Measurements from ENCODE around the gene NEURL1B.

NEURL1B gene

DNA sequence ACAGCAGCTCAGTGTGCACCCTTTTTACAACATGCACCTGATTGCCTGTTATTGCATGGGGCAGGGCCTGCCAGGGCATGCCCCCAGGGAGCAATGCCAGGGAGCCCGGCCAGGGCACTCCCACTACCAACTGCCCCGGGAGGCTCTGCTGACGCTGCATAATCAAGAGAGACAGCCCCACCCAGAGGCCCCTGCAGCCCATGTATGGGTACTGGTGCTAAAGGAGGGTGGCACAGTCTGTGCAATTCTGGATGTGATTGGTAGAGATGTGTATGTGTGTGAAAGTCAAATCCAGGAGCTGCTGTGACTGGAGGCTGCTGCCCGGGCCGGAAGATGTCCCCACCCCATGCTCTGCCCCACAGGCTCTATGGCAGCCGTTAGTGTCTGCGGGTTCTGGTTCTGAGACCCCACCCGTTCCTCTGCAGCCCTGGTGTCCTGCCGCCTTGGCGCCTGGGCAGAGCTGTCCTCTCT, 3.9 kb upstream of the NEURL1B start:
- Histone ChIP-seq H3K36me3 (ENCODE audit: control insufficient read depth, insufficient read depth, low read length, severe bottlenecking) (no peaks in the 10 kb centered on the region), H3K27me3 (replicated peaks; ENCODE audit: control insufficient read depth, insufficient read depth, low read length) (peaks cover 62% of the 10 kb centered on the region), H3K4me1 (ENCODE audit: control insufficient read depth, insufficient read depth, low read length) (peaks cover 5% of the 10 kb centered on the region), H3K9me3 (ENCODE audit: control insufficient read depth, low read length) (no peaks in the 10 kb centered on the region), H3K9ac (ENCODE audit: low read length) (no peak overlapping the region), H3K4me3 (ENCODE audit: low read length) (no peak overlapping the region)
- DNase-seq (ENCODE audit: low read depth), result no peak

GRCh38 chr5:172637740-172638139, 3.3 kb upstream of the NEURL1B start:
- peaks cover 58% of the 10 kb centered on the region for H3K27me3 ChIP-seq (replicated peaks; ENCODE audit: control insufficient read depth, insufficient read depth, low read length)
- no peaks in the 10 kb centered on the region for H3K36me3 ChIP-seq (ENCODE audit: control insufficient read depth, insufficient read depth, low read length, severe bottlenecking)
- H3K4me3 ChIP-seq (ENCODE audit: low read length), result no peak overlapping the region
- no peaks in the 10 kb centered on the region for H3K9me3 ChIP-seq (ENCODE audit: control insufficient read depth, low read length)
- no peak for DNase-seq (ENCODE audit: low read depth)
- peaks cover 5% of the 10 kb centered on the region for H3K4me1 ChIP-seq (ENCODE audit: control insufficient read depth, insufficient read depth, low read length)
- no peak overlapping the region for H3K9ac ChIP-seq (ENCODE audit: low read length)

GRCh38 chr5:172638209-172638768, 2.8 kb upstream of the NEURL1B start:
- no peak for DNase-seq (ENCODE audit: low read depth)
- H3K4me1 ChIP-seq (ENCODE audit: control insufficient read depth, insufficient read depth, low read length), result peaks cover 5% of the 10 kb centered on the region
- H3K9ac ChIP-seq (ENCODE audit: low read length), result no peak overlapping the region
- H3K9me3 ChIP-seq (ENCODE audit: control insufficient read depth, low read length), result no peaks in the 10 kb centered on the region
- H3K36me3 ChIP-seq (ENCODE audit: control insufficient read depth, insufficient read depth, low read length, severe bottlenecking), result no peaks in the 10 kb centered on the region
- no peak overlapping the region for H3K4me3 ChIP-seq (ENCODE audit: low read length)
- peaks cover 53% of the 10 kb centered on the region for H3K27me3 ChIP-seq (replicated peaks; ENCODE audit: control insufficient read depth, insufficient read depth, low read length)

DNA sequence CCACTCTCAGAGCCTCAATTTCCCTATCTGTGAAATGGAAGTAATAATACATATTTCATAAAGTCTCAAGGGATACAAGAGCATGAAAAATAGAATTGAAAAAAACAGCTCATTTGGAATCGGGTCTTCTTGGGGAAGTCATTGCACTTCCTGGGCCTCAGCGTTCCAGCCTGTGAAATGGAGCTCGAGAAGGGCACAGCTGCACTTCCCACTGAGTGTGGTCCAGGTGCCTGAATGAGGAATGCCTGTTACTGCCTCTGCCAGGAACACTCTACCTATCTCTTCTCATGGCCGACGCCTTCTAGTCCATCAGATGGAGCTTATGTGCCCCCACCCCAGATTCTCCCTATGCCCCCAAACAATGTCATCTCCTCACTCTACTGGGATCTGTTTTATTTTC, 924 bp upstream of the NEURL1B start:
- Histone ChIP-seq H3K4me3 (ENCODE audit: low read length) (no peak overlapping the region), H3K27me3 (replicated peaks; ENCODE audit: control insufficient read depth, insufficient read depth, low read length) (peaks cover 37% of the 10 kb centered on the region), H3K36me3 (ENCODE audit: control insufficient read depth, insufficient read depth, low read length, severe bottlenecking) (no peaks in the 10 kb centered on the region), H3K4me1 (ENCODE audit: control insufficient read depth, insufficient read depth, low read length) (peaks cover 5% of the 10 kb centered on the region), H3K9me3 (ENCODE audit: control insufficient read depth, low read length) (no peaks in the 10 kb centered on the region), H3K9ac (ENCODE audit: low read length) (no peak overlapping the region)
- no peak for DNase-seq (ENCODE audit: low read depth)

DNA sequence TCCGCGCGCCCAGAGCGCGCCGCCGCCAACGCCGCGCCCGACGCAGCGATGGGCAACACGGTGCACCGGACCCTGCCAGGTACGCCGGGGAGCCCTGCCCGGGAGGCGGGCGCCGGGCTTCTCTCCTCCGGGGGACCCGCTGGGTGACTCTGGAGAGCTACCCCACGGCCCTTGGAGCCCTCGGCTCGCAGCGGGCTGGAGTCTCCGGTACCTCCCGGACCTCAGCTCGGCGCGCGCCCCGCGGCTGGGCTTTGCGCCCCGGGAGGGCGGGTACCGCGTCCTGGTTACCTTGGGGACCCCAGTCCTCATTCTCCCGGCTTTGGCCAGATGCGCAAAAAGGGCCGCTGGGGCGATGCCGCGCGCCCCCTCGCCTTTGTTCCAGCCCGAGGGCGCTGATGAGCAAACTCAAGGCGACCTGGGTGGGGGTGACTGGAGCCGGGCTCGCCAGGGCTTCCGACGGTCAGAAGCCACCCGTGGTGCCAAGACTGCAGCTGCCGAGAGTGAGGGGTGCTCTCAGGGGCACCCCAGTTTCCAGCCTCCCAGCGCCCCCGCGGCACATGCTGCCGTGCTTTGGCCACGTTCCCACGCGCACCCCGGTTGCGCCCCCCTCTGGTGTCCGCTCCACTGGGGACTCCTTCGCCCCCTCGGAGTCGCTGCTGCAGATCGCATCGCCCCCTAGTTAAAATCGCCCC, 442 bp downstream of the NEURL1B start:
- Histone ChIP-seq H3K4me1 (ENCODE audit: control insufficient read depth, insufficient read depth, low read length) (peaks cover 5% of the 10 kb centered on the region), H3K9me3 (ENCODE audit: control insufficient read depth, low read length) (no peaks in the 10 kb centered on the region), H3K36me3 (ENCODE audit: control insufficient read depth, insufficient read depth, low read length, severe bottlenecking) (no peaks in the 10 kb centered on the region), H3K27me3 (replicated peaks; ENCODE audit: control insufficient read depth, insufficient read depth, low read length) (peaks cover 32% of the 10 kb centered on the region), H3K9ac (ENCODE audit: low read length) (no peak overlapping the region), H3K4me3 (ENCODE audit: low read length) (peak overlapping the region; percentile 69)
- no peak for DNase-seq (ENCODE audit: low read depth)

DNA sequence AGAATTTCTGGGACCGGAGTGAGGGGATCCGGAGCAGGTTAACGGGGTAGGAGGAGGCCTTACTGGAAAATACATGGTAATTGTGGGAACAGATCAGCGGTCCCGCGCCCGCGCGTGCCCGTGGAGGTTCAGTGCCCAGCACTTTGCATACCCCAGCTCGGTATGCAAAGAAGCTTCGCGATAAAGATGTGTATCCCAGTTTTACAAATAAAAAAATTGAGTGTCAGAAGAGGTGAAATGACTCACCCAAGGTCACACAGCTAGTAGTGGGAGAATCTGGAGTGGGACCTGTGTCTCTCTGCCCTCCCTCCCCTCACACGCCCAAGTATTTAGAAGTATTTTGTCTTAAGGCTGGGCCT, 967 bp downstream of the NEURL1B start:
- Histone ChIP-seq H3K4me1 (ENCODE audit: control insufficient read depth, insufficient read depth, low read length) (peaks cover 5% of the 10 kb centered on the region), H3K9me3 (ENCODE audit: control insufficient read depth, low read length) (no peaks in the 10 kb centered on the region), H3K36me3 (ENCODE audit: control insufficient read depth, insufficient read depth, low read length, severe bottlenecking) (no peaks in the 10 kb centered on the region), H3K9ac (ENCODE audit: low read length) (no peak overlapping the region), H3K27me3 (replicated peaks; ENCODE audit: control insufficient read depth, insufficient read depth, low read length) (peaks cover 27% of the 10 kb centered on the region), H3K4me3 (ENCODE audit: low read length) (no peak overlapping the region)
- DNase-seq (ENCODE audit: low read depth), result no peak

- DNase-seq (ENCODE audit: low read depth), result no peak
- Histone ChIP-seq H3K36me3 (ENCODE audit: control insufficient read depth, insufficient read depth, low read length, severe bottlenecking) (no peaks in the 10 kb centered on the region), H3K9ac (ENCODE audit: low read length) (no peak overlapping the region), H3K9me3 (ENCODE audit: control insufficient read depth, low read length) (no peaks in the 10 kb centered on the region), H3K4me3 (ENCODE audit: low read length) (no peak overlapping the region), H3K27me3 (replicated peaks; ENCODE audit: control insufficient read depth, insufficient read depth, low read length) (peaks cover 24% of the 10 kb centered on the region), H3K4me1 (ENCODE audit: control insufficient read depth, insufficient read depth, low read length) (peaks cover 5% of the 10 kb centered on the region)
Observed at GRCh38 chr5:172642486-172642885, 1.4 kb downstream of the NEURL1B start.

- Histone ChIP-seq H3K36me3 (ENCODE audit: control insufficient read depth, insufficient read depth, low read length, severe bottlenecking) (no peaks in the 10 kb centered on the region), H3K4me3 (ENCODE audit: low read length) (no peak overlapping the region), H3K4me1 (ENCODE audit: control insufficient read depth, insufficient read depth, low read length) (peaks cover 5% of the 10 kb centered on the region), H3K9ac (ENCODE audit: low read length) (no peak overlapping the region), H3K9me3 (ENCODE audit: control insufficient read depth, low read length) (no peaks in the 10 kb centered on the region), H3K27me3 (replicated peaks; ENCODE audit: control insufficient read depth, insufficient read depth, low read length) (peaks cover 21% of the 10 kb centered on the region)
- DNase-seq (ENCODE audit: low read depth), result no peak
Observed at GRCh38 chr5:172642926-172643871, 2.1 kb downstream of the NEURL1B start.

- peaks cover 16% of the 10 kb centered on the region for H3K27me3 ChIP-seq (replicated peaks; ENCODE audit: control insufficient read depth, insufficient read depth, low read length)
- no peak overlapping the region for H3K9ac ChIP-seq (ENCODE audit: low read length)
- H3K4me3 ChIP-seq (ENCODE audit: low read length), result no peak overlapping the region
- no peaks in the 10 kb centered on the region for H3K9me3 ChIP-seq (ENCODE audit: control insufficient read depth, low read length)
- no peak for DNase-seq (ENCODE audit: low read depth)
- peaks cover 5% of the 10 kb centered on the region for H3K4me1 ChIP-seq (ENCODE audit: control insufficient read depth, insufficient read depth, low read length)
- no peaks in the 10 kb centered on the region for H3K36me3 ChIP-seq (ENCODE audit: control insufficient read depth, insufficient read depth, low read length, severe bottlenecking)
Observed at GRCh38 chr5:172644266-172644665, 3.2 kb downstream of the NEURL1B start.

DNA sequence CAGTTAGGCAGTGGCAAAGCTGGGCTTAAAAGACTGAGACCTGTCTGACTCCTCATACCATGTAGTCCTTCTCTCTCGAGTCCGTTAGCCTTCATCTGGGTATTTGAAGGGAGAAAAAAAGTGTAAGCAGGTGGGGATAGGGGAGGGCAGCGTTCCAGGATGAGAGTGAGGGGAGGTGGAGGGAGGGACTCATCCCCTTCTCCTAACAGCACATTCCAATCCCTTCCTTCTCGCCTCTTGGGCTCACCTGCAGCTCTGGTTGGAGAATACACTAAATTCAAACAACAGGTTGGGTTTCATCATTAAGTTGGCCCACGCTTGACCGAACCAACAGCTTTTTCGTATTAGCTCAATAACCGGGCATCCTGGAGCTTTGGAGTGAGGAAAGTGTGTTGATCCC, 3.6 kb downstream of the NEURL1B start:
- H3K36me3 ChIP-seq (ENCODE audit: control insufficient read depth, insufficient read depth, low read length, severe bottlenecking), result no peaks in the 10 kb centered on the region

More for the DNA sequence above, 3.6 kb downstream of the NEURL1B start:
- H3K9ac ChIP-seq (ENCODE audit: low read length), result no peak overlapping the region
- H3K9me3 ChIP-seq (ENCODE audit: control insufficient read depth, low read length), result no peaks in the 10 kb centered on the region
- peaks cover 15% of the 10 kb centered on the region for H3K27me3 ChIP-seq (replicated peaks; ENCODE audit: control insufficient read depth, insufficient read depth, low read length)
- H3K4me3 ChIP-seq (ENCODE audit: low read length), result no peak overlapping the region
- H3K4me1 ChIP-seq (ENCODE audit: control insufficient read depth, insufficient read depth, low read length), result peaks cover 5% of the 10 kb centered on the region
- no peak for DNase-seq (ENCODE audit: low read depth)

All from adipocyte (in vitro differentiated cells).